A549 (cell line): ENCODE measurements around the gene CAAP1. TPM values are rescaled to one million over a fixed set of nuclear protein-coding genes. Genes with fewer than 3 reads are reported as not detected.
A peak's percentile ranks its signal among the peaks of the same experiment; 100 is the strongest.

ENCODE experiments used
- ATAC-seq, 2 experiments: fragments of 200-7000 bp in 1 of 2; fragments of >200 bp in 1 of 2; cut with Nextera tagmentation in 1 of 2; cut with Tn5 transposase in 1 of 2; 3 replicates each; pipeline versions ENCODE4 v1.8.0 to v1.9.1; 2018 to 2020; ENCODE audit warnings: mild to moderate bottlenecking in 1 of 2, moderate library complexity in 1 of 2
- CTCF ChIA-PET: fragments of 300-600 bp; sonication (Branson Sonifier 250); formaldehyde crosslinking; extraction: SDS; loops from one replicate; lab custom pipeline; 2021; ENCODE audit warnings: antibody characterized with exemption, inconsistent platforms; lab: Yijun Ruan, JAX
- POLR2A ChIA-PET: fragments of 350-600 bp; formaldehyde crosslinking; extraction: SDS; loops from one replicate; lab custom pipeline; 2021; ENCODE audit warnings: antibody characterized with exemption, inconsistent platforms; lab: Yijun Ruan, JAX
- DNase-seq, 2 experiments: peaks; one replicate each; pipeline versions ENCODE4 v3.0.0 to v3.0.0-alpha.2; 2011 to 2016; ENCODE audit warnings: low read depth in 1 of 2, low spot score in 1 of 2
- FAIRE-seq: peaks from 2 replicates; lab custom pipeline; 2011; peaks lifted over from hg19 to GRCh38; lab: Jason Lieb, UNC
- H3K27ac ChIP-seq, 2 experiments: fragments of >200 bp; sonication (Bioruptor Twin); formaldehyde crosslinking; 3 replicates each; pipeline ENCODE4 v1.5.1; 2016 to 2017
- H3K4me1 ChIP-seq: fragments of >200 bp; sonication (Bioruptor Twin); formaldehyde crosslinking; 3 replicates; pipeline ENCODE4 v1.6.1; 2016
- H3K4me2 ChIP-seq: fragments of >200 bp; sonication (Bioruptor Twin); formaldehyde crosslinking; 3 replicates; pipeline ENCODE4 v1.6.1; 2016
- H3K4me3 ChIP-seq: fragments of >200 bp; sonication (Bioruptor Twin); formaldehyde crosslinking; 3 replicates; pipeline ENCODE4 v1.5.1; 2016
- H3K9me3 ChIP-seq: fragments of >200 bp; sonication (Bioruptor Twin); formaldehyde crosslinking; 3 replicates; pipeline ENCODE4 v1.6.1; 2016
- HMGXB4 ChIP-seq: fragments of 250-450 bp; sonication (Bioruptor Pico); IDR thresholded peaks from 2 replicates; pipeline ENCODE4 v1.5.0; 2021; ENCODE audit warnings: mild to moderate bottlenecking, moderate library complexity, borderline replicate concordance
- RAD21 ChIP-seq, 2 experiments: fragments of >200 bp in 1 of 2; sonication (Bioruptor Twin) in 1 of 2; formaldehyde crosslinking in 1 of 2; IDR thresholded peaks in 1 of 2; conservative IDR thresholded peaks in 1 of 2; 2 replicates in 1 of 2; 3 replicates in 1 of 2; pipeline ENCODE4 v1.6.1; 2012 to 2018; ENCODE audit warnings: inconsistent platforms in 1 of 2
- SMC3 ChIP-seq: fragments of >200 bp; sonication (Bioruptor Twin); formaldehyde crosslinking; IDR thresholded peaks from 3 replicates; pipeline ENCODE4 v1.6.1; 2018; ENCODE audit warnings: inconsistent platforms
- USF2 ChIP-seq: fragments of 450-650 bp; IDR thresholded peaks from 2 replicates; pipeline ENCODE4 v1.6.1; 2014; ENCODE audit warnings: antibody characterized with exemption
- WGBS: methylation state at CpG from one replicate; pipeline ENCODE4 v1.1.6; 2017; ENCODE audit errors: missing lambda C conversion rate; 5-methylcytosine and 5-hydroxymethylcytosine counted together
- polyA plus RNA-seq, 4 experiments: library from polyadenylated mRNA; depleted of rRNA in 3 of 4; stranded (reverse); fragments of >200 nt; fragmentation: RNase III in 1 of 4; extraction: RNeasy Plus Mini Kit Qiagen cat#74134 plus additional on column Dnase treatment in 1 of 4; gene quantifications; 2 replicates in 3 of 4; 3 replicates in 1 of 4; pipeline ENCODE4 v1.2.3, GENCODE V29; 2011 to 2017
- TF ChIP-seq, protein P1 (sequence below): fragments of 200-600 bp; sonication (generic); IDR thresholded peaks from 2 replicates; pipeline ENCODE4 v1.6.1; 2016; ENCODE audit warnings: antibody characterized with exemption, mild to moderate bottlenecking, moderate library complexity
- TF ChIP-seq, protein P2 (sequence below): fragments of >200 bp; sonication (Bioruptor Twin); formaldehyde crosslinking; IDR thresholded peaks from 3 replicates; pipeline ENCODE4 v1.5.1; 2016

The CAAP1 gene
- polyA plus RNA-seq, 2 of the 4 experiments (the other 2 are of a cell fraction), result 23.7 to 32.8 TPM

- TF ChIP-seq USF2, result no peak
Observed at GRCh38 chr9:26870292-26870691, 22.3 kb downstream of the CAAP1 start (continued).

DNA sequence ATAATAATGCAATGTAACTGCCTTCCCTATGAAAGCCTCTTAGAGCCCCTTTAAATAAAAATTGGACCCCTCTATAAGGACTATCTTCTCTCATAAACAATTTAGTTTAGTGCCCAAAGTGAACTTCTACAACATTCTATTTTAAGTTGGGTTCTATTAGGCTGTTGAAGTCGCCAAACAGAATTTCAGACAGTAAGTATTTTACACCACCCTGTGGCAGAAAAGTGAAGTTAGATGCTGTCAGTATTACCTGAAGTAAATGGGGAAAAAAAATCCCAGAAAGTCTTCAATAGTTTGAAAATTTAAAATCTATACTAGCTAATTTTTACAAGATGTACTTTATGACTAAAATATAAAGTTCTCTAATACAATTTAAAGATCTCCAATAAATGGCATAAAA, 29.5 kb downstream of the CAAP1 start:
- Histone ChIP-seq H3K27ac (no peak overlapping the region), H3K4me3 (no peak overlapping the region), H3K4me2 (no peak overlapping the region), H3K9me3 (no peaks in the 10 kb centered on the region), H3K4me1 (no peaks in the 10 kb centered on the region)
- TF ChIP-seq, protein P1, sequence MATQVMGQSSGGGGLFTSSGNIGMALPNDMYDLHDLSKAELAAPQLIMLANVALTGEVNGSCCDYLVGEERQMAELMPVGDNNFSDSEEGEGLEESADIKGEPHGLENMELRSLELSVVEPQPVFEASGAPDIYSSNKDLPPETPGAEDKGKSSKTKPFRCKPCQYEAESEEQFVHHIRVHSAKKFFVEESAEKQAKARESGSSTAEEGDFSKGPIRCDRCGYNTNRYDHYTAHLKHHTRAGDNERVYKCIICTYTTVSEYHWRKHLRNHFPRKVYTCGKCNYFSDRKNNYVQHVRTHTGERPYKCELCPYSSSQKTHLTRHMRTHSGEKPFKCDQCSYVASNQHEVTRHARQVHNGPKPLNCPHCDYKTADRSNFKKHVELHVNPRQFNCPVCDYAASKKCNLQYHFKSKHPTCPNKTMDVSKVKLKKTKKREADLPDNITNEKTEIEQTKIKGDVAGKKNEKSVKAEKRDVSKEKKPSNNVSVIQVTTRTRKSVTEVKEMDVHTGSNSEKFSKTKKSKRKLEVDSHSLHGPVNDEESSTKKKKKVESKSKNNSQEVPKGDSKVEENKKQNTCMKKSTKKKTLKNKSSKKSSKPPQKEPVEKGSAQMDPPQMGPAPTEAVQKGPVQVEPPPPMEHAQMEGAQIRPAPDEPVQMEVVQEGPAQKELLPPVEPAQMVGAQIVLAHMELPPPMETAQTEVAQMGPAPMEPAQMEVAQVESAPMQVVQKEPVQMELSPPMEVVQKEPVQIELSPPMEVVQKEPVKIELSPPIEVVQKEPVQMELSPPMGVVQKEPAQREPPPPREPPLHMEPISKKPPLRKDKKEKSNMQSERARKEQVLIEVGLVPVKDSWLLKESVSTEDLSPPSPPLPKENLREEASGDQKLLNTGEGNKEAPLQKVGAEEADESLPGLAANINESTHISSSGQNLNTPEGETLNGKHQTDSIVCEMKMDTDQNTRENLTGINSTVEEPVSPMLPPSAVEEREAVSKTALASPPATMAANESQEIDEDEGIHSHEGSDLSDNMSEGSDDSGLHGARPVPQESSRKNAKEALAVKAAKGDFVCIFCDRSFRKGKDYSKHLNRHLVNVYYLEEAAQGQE, result no peak
- TF ChIP-seq SMC3 (peak; percentile 42; the same call in 1 of the 3 replicates), RAD21 (conservative IDR thresholded peaks at IDR 0.05 in 1 of 2, IDR thresholded peaks at IDR 0.05 in 1 of 2) (peak; percentile 49 to 59)
- TF ChIP-seq, protein P2, sequence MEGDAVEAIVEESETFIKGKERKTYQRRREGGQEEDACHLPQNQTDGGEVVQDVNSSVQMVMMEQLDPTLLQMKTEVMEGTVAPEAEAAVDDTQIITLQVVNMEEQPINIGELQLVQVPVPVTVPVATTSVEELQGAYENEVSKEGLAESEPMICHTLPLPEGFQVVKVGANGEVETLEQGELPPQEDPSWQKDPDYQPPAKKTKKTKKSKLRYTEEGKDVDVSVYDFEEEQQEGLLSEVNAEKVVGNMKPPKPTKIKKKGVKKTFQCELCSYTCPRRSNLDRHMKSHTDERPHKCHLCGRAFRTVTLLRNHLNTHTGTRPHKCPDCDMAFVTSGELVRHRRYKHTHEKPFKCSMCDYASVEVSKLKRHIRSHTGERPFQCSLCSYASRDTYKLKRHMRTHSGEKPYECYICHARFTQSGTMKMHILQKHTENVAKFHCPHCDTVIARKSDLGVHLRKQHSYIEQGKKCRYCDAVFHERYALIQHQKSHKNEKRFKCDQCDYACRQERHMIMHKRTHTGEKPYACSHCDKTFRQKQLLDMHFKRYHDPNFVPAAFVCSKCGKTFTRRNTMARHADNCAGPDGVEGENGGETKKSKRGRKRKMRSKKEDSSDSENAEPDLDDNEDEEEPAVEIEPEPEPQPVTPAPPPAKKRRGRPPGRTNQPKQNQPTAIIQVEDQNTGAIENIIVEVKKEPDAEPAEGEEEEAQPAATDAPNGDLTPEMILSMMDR, result peak; percentile 54
- DNase-seq (peak; percentile 12 to 21), ATAC-seq (peak in 1 of 2 experiments; percentile 72; a peak in 4 of 6 replicates), FAIRE-seq (peak; percentile 72)
- ChIA-PET POLR2A (no interaction called here), CTCF (interaction anchor here (1.1 to 1.3 kb wide), 4 partner anchors 20 to 140 kb away, joined by 3 to 4 read pairs (median 3); no protein-coding TSS in a partner anchor)
- 15% methylated on average over 1 of the region's 1 CpG for WGBS

GRCh38 chr9:26856413-26857032, 36.1 kb downstream of the CAAP1 start:
- 83% methylated on average over 1 of the region's 1 CpG for WGBS
- DNase-seq (peak; percentile 21 to 77), FAIRE-seq (peak; percentile 63), ATAC-seq (peak in 1 of 2 experiments; percentile 69; a peak in 3 of 6 replicates)
- ChIA-PET POLR2A (no interaction called here), CTCF (interaction anchor here (0.6 to 2.6 kb wide), 7 partner anchors 10 to 120 kb away, joined by 3 to 7 read pairs (median 3); no protein-coding TSS in a partner anchor)
- no peaks in the 10 kb centered on the region for H3K4me1 ChIP-seq
- TF ChIP-seq RAD21 (conservative IDR thresholded peaks at IDR 0.05 in 1 of 2, IDR thresholded peaks at IDR 0.05 in 1 of 2) (peak; percentile 41 to 57; a peak in 3 of 5 replicates), HMGXB4 (CRISPR knock-in tag) (no peak)
- TF ChIP-seq, protein P2, result peak; percentile 32; the same call in 2 of the 3 replicates
- H3K27ac ChIP-seq, result no peak overlapping the region
- no peak overlapping the region for H3K4me2 ChIP-seq
- H3K4me3 ChIP-seq, result no peak overlapping the region
- H3K9me3 ChIP-seq, result no peaks in the 10 kb centered on the region
